ENCODE measurements around the gene SLC15A2.
"Not testable (repeated sequence)": the region's sequence is repeated elsewhere in the genome, so short reads cannot be mapped to it uniquely, and the experiment has no call there.

The SLC15A2 gene

GRCh38 chr3:121894301-121894990, at the start of gene SLC15A2:
TSS of gene SLC15A2 (plus strand) at chr3:121894401. CDS start at chr3:121894477, 76 bp downstream.
- no peak for DNase-seq

GRCh38 chr3:121844892-121845291, 49.3 kb upstream of the SLC15A2 start:
- no peak for DNase-seq

DNA sequence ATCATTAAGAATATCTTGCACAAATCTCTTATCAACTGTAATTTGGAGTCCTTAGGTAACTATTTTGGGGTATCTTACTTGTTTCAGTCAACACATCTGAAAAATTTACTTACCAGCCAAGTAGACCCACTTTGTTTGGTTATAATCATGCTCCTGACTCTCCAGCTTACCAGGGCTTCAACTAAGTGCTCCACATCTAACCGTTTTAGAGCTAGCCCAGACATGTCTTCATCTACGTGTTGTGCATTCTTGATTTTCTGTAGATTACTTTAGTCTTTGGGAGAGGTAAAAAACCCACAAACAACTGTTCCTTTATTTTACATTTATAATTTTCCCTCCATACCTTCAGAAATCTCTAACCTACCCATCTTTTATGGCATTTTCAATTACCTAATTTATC, 41.9 kb upstream of the SLC15A2 start:
- DNase-seq, result no peak

DNA sequence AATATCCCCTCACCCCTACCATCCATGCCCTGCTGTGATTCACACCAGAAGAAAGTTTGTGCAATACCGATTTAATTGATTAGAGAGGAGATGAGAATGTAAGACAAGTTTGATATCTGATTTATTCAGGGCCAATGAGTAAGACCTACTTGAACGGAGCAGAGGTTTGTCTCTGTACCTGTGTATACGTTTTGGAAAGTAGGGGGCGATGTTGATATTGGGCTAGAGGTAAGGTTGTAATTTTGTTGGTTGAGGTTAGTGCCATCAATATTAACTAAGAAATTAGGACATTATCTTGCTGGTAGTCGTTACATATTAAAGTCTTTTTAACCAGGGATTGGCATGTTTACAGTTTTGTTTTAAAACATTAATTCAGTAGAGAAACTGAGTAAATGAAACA, 38.6 kb upstream of the SLC15A2 start:
- DNase-seq, result no peak

DNA sequence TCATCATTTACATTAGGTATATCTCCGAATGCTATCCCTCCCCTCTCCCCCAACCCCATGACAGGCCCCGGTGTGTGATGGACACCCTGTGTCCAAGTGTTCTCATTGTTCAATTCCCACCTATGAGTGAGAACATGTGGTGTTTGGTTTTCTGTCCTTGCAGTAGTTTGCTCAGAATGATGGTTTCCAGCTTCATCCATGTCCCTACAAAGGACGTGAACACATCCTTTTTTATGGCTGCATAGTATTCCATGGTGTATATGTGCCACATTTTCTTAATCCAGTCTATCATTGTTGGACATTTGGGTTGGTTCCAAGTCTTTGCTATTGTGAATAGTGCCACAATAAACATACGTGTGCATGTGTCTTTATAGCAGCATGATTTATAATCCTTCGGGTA, 36.4 kb upstream of the SLC15A2 start:
- DNase-seq, result not testable (repeated sequence)

GRCh38 chr3:121863247-121863646, 31.0 kb upstream of the SLC15A2 start:
- DNase-seq, result not testable (repeated sequence)

- no peak for DNase-seq
These were observed 30.4 kb upstream of the SLC15A2 start for GRCh38 chr3:121863801-121864200.

DNA sequence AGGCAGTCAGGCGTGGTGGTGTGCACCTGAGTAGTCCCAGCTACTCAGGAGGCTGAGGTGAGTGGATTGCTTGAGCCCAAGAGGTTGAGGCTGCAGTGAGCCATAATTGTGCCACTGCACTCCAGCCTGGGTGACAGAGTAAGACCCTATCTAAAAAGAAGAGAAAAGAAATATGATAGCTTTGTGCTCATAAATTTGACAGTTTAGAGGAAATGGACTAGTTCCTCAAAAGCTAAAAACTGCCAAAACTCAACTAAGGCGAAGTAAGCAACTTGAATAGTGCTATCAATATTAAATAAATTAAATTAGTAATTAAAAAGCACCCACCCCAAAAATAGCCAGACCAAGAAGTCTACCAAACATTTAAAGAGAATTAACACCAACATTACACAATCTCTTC, 24.5 kb upstream of the SLC15A2 start:
- DNase-seq, result no peak

DNA sequence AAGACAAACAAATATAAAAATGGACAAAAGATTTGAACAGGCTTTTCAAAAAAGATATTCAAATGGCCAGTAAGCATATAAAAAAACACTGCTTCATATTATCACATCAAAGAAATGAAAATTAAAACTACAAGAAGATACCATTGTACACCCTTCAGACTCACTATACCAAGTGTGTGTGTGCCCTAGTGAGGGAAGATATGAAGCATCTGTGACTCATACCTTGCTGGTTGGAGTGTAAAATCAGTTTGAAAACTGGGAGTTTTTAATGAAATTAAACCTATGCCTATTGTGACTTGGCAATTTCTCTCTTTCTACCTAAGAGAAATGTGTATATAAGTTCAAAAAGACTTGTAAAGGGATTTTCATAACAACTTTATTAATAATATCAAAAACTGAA, 23.5 kb upstream of the SLC15A2 start:
- DNase-seq, result no peak

- DNase-seq, result no peak
These were observed 22.8 kb upstream of the SLC15A2 start for GRCh38 chr3:121871430-121871829.

DNA sequence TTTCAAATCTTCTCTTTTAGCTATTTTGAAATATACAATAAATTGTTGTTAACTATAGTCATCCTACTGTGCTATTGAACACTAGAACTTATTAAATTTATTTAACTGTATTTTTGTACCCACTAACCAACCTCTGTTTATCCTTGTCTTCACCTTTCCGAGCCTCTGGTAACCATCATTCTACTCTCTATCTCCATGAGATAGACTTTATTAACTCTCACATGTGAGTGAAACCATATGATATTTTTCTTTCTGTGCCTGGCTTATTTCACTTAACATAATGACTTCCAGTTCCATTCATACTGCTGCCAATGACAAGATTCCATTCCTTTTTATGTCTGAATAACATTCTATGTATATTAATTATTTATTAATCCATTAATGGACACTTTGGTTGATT, 15.8 kb upstream of the SLC15A2 start:
- DNase-seq, result no peak

DNA sequence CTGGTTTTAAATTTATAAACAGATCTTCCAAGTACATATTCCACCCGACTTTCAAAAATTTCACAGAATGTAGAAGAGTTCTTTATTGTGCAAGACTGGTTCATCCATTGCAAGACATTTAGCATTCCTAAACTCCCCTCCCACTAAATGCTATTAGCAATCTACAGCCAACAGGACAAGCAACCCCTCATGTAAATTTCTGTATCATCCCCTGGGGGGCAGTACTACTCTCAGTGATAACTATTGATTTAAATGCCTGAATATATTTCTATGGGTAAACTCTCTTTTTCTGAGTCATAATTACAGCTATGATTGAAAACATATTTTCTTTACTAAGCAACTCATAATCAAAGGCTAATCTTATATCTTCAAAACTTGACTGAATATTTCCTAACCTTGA, 10.7 kb upstream of the SLC15A2 start:
- DNase-seq, result no peak

GRCh38 chr3:121885386-121885785, 8.8 kb upstream of the SLC15A2 start:
- no peak for DNase-seq

GRCh38 chr3:121895121-121895520, 920 bp downstream of the SLC15A2 start:
- no peak for DNase-seq

DNA sequence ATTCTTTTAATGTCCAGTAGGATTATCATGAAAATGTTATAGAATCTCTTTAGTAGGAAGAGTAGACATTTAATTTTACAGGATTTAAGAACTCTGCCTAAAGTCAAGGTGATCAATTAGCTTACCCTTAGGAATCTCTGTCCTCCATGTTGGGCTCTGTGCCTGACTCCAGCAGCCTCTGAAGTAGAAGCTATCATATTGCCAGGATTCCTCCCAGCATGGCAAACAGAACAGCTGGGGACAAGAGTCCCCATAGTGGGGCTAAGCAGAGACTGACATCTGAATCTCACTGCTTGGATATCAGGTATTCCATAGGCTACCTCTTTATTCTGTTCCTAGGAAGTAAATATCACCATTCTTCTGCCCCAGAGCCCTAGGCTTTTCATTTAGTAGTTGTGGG, 1.5 kb downstream of the SLC15A2 start:
- DNase-seq, result no peak

DNA sequence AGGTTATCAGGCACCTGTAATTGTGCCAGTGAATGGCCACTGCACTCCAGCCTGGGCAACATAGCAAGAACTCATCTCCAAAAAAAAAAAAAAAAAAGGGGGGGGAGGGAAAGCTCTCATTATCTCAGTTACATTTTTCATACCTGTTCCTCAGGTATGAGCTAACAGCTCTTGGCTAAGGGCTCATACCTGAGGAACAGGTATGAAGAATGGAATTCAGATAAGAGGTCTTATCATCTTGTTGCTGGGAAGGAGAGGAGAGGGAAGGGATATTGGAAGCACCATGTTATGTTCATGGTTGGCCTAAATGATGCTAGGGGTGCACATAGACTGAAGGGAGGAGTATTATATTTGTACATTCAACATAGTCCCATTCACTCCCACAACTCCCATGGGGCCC, 2.6 kb downstream of the SLC15A2 start:
- no peak for DNase-seq

GRCh38 chr3:121897296-121897695, 3.1 kb downstream of the SLC15A2 start:
- DNase-seq, result no peak

- no peak for DNase-seq
These were observed 19.2 kb downstream of the SLC15A2 start for GRCh38 chr3:121913305-121913990.

- DNase-seq, result no peak
These were observed 20.1 kb downstream of the SLC15A2 start for GRCh38 chr3:121914081-121914998.

- no peak for DNase-seq
These were observed 22.0 kb downstream of the SLC15A2 start for GRCh38 chr3:121916189-121916588.

DNA sequence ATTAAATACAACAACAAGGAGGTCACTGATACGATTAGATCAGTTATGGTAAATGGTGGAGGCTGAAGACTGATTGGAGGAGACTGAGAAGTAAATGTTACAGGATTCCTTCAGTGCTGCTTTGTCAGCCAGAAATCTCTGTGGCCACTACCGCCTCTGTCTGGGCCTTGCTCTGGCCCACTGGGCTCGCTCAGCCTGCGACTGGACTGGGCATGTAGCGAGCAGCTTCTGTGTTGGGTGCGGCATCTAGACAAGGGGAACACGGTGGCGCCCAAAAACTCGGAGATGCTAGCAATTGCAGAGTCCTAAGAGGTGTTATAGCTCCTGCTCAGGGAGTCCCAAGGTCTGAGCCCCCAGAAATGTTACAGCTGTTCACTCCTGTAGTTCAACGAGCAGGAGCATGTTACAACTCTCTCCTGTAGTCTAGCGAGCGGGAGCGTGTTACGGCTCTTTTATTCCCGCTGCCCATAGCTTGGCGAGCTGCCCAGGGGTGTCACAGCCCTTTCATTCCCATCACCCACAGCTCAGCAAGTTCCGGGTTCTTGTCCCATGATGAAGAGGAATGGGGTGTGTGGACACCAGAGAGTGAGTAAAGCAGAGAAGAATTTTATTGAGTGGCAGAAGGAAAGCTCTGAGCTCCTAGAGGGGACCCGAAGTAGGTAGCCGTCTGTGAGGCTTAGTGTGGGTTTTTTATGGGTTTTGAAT, 24.7 kb downstream of the SLC15A2 start:
- DNase-seq, result no peak

DNA sequence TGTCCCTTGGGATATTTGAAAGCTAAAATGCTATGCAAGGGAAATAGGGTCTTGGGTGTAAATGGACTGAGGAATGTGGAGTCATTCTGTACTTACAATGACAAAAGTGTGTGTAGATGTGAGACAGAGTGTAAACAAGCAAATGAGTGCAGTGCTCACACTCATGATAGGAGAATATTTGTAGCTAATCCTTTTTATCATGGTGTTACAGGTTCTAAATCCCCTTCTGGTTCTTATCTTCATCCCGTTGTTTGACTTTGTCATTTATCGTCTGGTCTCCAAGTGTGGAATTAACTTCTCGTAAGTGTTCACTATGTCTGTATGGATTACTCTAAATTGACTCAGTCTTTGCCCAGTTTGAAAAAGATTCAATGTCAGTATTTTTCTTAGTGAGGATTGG, 30.5 kb downstream of the SLC15A2 start:
- DNase-seq, result no peak

DNA sequence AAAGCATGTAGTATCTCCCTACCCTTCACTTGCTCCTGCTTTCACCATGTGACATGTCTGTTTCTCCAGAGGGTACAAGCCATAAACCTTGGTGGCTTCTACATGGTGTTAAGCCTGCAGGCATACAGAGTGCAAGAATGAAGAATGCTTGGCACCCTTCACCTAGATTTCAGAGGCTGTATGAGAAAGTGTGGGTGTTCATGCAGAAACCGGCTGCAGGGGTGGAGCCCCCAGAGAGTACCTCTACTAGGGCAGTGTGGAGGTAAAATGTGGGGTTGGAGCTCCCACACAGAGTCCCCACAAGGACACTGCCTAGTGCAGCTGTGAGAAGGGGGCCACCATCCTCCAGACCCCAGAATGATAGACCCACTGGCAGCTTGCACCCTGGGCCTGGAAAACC, 32.2 kb downstream of the SLC15A2 start:
- DNase-seq, result no peak

Measured in stimulated activated naive CD4-positive, alpha-beta T cell treated with Interleukin-2 at 50 U/mL for 16 hours (primary cell).